HS-27A (cell line): ENCODE measurements around the gene LSG1.
A peak's percentile ranks its signal among the peaks of the same experiment; 100 is the strongest.

Source experiments
- DNase-seq: peaks from one replicate; pipeline ENCODE4 v3.0.0-alpha.2; 2012; ENCODE audit warnings: low read depth, missing footprints

LSG1 gene

GRCh38 chr3:194671900-194672808 lies at the start of gene LSG1:
Gene LSG1 (minus strand): TSS chr3:194672191. CDS start chr3:194672162, 29 bp downstream.
- DNase-seq, result peak; percentile 92

- no peak for DNase-seq
Measured at GRCh38 chr3:194720048-194720447, 48.1 kb upstream of the LSG1 start.

GRCh38 chr3:194718079-194718478 lies 46.1 kb upstream of the LSG1 start:
- DNase-seq, result no peak

GRCh38 chr3:194715022-194715800 lies 43.2 kb upstream of the LSG1 start:
- DNase-seq, result no peak

GRCh38 chr3:194714564-194714963 lies 42.6 kb upstream of the LSG1 start:
- DNase-seq, result no peak

- DNase-seq, result no peak
Measured at GRCh38 chr3:194714137-194714455, 42.1 kb upstream of the LSG1 start.

- no peak for DNase-seq
Measured at GRCh38 chr3:194713299-194714136, 41.5 kb upstream of the LSG1 start.

GRCh38 chr3:194711913-194712312 lies 39.9 kb upstream of the LSG1 start:
- DNase-seq, result peak; percentile 71

GRCh38 chr3:194711286-194711685 lies 39.3 kb upstream of the LSG1 start:
- no peak for DNase-seq

- DNase-seq, result no peak
Measured at GRCh38 chr3:194707147-194707540, 35.2 kb upstream of the LSG1 start.

- no peak for DNase-seq
Measured at GRCh38 chr3:194705761-194706160, 33.8 kb upstream of the LSG1 start.

- no peak for DNase-seq
Measured at GRCh38 chr3:194705227-194705626, 33.2 kb upstream of the LSG1 start.

GRCh38 chr3:194702545-194702944 lies 30.6 kb upstream of the LSG1 start:
- no peak for DNase-seq

GRCh38 chr3:194696702-194697101 lies 24.7 kb upstream of the LSG1 start:
- DNase-seq, result no peak

GRCh38 chr3:194691481-194692283 lies 19.7 kb upstream of the LSG1 start:
- DNase-seq, result no peak

- no peak for DNase-seq
Measured at GRCh38 chr3:194690501-194691372, 18.7 kb upstream of the LSG1 start.

- no peak for DNase-seq
Measured at GRCh38 chr3:194689493-194689944, 17.5 kb upstream of the LSG1 start.

- DNase-seq, result no peak
Measured at GRCh38 chr3:194688946-194689345, 17.0 kb upstream of the LSG1 start.

- DNase-seq, result no peak
Measured at GRCh38 chr3:194688200-194688740, 16.3 kb upstream of the LSG1 start.

- no peak for DNase-seq
Measured at GRCh38 chr3:194687638-194688199, 15.7 kb upstream of the LSG1 start.
